Neural progenitor cell (in vitro differentiated cells): ENCODE results near the gene ZNF892.

Source experiments
- EZH2 ChIP-seq: fragments of 200-600 bp; sonication (generic); IDR thresholded peaks from 2 replicates; pipeline ENCODE4 v1.6.1; 2017; ENCODE audit warnings: antibody characterized with exemption, mild to moderate bottlenecking, moderate library complexity
- EZH2phosphoT487 ChIP-seq: fragments of 200-600 bp; sonication (generic); IDR thresholded peaks from 2 replicates; pipeline ENCODE4 v1.6.1; 2017; ENCODE audit warnings: antibody characterized with exemption
- TF ChIP-seq, protein P1 (sequence below): fragments of 200-600 bp; sonication (generic); IDR thresholded peaks from 2 replicates; pipeline ENCODE4 v1.5.1; 2017; ENCODE audit warnings: antibody characterized with exemption, mild to moderate bottlenecking

DNA sequence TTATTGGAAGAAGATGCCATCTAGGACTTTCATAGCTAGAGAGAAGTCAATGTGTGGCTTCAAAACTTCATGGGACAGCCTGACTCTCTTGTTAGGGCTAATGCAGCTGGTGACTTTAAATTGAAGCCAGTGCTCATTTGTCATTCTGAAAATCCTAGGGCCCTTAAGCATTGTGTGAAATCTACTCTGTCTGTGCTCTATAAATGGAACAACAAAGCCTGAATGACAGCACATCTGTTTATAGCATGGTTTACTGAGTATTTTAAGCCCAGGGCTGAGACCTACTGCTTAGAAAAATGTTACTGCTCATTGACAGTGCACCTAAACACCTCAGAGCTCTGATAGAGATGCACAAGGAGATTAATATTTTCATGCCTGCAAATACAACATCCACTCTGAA lies 30.8 kb downstream of the ZNF892 start:
- TF ChIP-seq, protein P1, sequence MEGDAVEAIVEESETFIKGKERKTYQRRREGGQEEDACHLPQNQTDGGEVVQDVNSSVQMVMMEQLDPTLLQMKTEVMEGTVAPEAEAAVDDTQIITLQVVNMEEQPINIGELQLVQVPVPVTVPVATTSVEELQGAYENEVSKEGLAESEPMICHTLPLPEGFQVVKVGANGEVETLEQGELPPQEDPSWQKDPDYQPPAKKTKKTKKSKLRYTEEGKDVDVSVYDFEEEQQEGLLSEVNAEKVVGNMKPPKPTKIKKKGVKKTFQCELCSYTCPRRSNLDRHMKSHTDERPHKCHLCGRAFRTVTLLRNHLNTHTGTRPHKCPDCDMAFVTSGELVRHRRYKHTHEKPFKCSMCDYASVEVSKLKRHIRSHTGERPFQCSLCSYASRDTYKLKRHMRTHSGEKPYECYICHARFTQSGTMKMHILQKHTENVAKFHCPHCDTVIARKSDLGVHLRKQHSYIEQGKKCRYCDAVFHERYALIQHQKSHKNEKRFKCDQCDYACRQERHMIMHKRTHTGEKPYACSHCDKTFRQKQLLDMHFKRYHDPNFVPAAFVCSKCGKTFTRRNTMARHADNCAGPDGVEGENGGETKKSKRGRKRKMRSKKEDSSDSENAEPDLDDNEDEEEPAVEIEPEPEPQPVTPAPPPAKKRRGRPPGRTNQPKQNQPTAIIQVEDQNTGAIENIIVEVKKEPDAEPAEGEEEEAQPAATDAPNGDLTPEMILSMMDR, result no peak
- TF ChIP-seq EZH2phosphoT487, result no peak
- TF ChIP-seq EZH2, result no peak
